ENCODE data around the gene VPS54. TPM values are rescaled to one million over a fixed set of nuclear protein-coding genes. Genes with fewer than 3 reads are reported as not detected.
"Not testable (repeated sequence)": the region's sequence is repeated elsewhere in the genome, so short reads cannot be mapped to it uniquely, and the experiment has no call there.

Gene VPS54
- polyA plus RNA-seq, 1 donor: 22.7 TPM

DNA sequence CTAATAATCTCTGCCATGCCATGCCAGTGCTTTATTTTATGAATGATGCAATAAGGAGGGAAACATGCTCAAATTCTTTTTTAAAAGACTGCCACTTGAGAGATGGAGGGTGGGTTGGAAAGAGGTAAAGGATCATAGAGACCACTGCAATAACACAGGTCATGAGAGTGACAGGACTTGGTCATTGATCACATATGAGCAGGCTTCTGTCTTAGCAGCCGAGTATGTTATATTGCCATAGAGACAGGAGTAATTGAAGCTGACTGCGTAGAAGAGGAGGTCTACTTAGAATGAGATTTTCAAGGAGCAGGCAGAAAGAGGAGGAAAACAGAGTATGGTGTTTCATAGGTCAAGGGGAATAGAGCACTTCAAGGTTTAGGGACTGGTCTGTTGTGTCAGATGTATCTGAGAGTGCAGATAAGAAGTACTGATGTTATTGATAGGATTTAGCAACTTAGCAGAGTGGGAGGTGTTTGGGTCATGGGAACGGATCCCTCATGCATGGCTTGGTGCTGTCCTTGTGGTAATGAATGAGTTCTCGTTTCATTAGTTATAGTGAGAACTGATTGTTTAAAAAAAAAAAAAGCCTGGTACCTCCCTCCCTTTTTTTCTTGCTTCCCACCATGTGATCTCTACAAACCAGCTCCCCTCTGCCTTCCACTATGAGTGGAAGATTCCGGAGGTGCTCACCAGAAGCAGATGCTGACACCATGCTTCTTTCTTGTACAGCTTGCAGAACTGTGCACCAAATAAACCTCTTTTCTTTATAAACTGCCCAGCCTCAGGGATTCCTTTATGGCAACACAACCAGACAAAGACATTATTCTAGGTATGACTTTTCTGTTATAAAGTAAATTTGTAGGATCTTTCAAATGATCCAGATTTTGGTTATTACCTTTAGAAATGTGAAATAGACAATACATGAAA is 144.8 kb downstream of the VPS54 start:
- DNase-seq (ENCODE audit: low read depth): no peak

DNA sequence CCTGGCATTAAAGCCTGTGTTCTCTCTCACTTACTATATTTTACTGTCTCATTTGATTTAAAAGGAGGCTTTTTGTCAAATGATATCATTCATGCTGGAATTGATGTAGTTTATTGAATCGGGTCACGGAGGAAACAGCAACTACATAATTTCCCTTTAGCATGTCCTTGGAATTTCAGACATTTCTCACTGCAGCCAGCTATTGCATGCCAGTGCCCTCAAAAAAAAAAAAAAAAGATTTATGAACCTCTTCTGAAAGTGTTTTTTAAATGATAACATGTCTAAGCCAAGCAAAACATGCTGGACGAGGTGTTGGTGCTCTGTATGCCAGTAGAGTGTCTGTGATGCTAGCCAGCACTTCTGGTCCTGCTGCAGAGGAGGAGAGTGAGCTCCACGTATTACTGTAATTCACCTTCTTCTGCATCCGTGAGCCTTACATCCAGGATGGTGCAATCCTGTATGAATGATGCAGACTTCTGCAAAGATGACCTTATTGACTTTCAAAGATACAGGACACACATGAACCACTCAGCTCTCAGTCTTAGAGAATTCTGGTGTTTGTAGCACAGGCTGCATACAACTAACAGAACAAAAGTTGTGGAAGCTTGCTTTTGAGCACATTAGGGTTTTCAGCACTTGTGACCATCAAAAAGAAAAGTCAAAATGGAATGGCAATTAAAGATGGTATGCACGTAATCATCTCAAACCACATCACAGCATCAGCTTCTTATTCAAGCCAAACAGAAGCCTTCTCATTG is 146.5 kb downstream of the VPS54 start:
- DNase-seq (ENCODE audit: low read depth): no peak

DNA sequence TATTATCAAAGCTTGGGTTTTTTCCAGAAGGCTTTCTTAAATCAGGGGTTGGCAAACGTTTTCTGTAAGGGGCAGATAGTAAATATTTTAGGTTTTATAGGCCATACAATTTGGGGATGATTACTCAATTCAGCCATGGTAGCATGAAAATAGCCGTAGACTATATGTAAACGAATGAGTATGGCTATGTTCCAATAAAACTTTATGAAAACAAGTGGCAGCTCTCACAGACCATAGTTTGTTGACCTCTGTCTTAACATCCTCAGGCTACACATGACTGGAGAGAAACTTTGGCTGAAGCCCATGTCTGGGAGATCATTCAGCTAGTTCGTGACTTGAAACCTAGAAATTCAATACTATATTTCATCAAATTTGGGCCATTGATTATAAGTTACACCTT is 147.4 kb downstream of the VPS54 start:
- no peak for DNase-seq (ENCODE audit: low read depth)

DNA sequence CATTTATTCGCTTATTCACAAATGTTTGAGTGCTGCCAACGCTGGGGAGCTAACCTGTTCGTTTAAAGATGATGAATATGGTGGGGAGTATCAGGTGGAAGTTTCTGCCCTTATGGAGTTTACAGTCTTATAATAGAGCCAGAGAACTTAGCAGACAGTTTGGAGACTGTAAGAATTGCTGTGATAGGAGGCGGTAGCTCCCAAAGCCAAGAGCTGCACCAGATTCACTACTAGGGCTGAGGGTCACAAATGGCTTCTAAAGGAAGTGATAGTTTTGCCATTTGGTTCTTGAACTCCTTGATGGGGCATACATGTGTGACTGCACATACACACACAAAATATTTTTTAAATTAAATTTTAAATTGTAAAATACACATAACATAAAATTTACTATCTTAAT is 148.5 kb downstream of the VPS54 start:
- DNase-seq (ENCODE audit: low read depth): no peak

DNA sequence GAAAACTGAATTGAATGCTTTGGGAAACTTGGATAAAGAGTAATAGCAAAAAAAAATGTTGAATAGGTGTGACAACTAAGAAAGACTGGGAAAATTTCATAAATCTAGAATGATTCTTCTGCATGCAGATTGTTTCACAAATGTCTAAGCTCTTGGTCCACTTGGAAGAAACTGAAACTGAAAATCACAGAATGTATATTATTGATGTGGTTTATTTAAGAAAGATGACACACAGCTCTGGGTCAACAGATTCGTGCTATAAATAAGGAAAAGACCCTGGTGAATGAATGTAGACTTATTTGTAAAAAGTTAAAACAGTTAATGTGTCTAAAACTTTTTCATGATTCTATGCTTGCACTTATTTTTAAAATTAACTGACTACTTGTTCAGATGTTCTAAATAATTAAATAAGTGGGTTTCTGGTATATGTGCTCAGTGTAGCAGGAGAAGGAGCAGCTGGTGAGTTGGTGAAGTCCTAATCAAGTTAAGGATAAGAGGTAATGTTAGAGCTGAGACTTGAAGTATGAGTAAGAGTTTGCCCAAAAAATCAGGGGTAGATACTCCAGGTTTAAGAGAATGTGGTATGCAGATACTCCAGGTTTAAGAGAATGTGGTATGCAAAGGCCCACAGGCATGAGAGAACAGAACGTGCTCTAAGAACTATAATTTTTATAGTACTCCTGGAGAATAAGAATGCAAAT is 153.1 kb downstream of the VPS54 start:
- DNase-seq (ENCODE audit: low read depth): no peak

DNA sequence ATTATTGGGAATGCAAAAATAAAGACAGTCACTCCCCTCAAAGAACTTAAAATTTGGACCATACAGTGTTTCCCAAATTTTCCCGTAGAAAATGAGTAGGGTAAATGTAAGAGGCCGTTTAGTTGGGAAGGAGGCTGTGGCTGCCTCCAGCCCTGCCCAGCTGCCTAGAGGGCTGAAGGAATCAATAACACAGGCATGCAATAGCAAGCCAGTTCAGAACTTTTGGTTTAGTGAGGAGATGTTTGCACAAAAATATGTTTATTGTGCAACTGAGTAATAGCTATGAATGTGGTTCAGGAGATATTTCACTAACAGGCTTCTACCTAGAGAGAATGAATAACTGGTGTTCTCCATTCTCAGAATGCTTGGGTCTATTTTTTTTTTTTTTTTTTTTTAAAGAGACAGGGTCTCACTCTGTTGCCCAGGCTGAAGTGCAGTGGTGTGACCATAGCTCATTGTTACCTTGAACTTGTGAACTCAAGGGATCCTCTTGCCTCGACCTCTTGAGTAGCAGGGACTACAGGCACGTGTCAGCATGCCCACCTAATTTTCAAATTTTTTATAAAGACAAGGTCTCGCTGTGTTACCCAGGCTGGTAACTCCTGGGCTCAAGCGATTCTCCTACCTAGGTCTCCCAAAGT is 153.9 kb downstream of the VPS54 start:
- DNase-seq (ENCODE audit: low read depth): no peak

DNA sequence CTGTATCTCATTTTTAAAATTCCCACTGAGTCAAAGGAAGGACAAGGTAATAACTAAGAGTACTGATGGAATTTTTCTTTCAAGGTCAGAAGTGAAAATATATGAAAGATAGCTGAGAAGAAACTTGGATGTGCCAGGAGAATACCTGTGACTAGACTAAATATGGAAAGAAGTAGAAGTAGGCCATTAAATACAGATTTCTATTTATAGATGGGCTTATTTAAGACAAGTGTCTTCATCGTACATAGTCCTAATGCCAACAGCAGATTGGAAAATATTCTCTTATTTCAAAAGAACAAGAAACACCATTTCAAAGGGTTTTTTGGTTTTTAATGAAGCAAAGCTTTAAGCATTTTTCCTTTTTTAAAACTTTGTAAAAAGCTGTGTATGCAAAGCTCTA is 155.5 kb downstream of the VPS54 start:
- no peak for DNase-seq (ENCODE audit: low read depth)

DNA sequence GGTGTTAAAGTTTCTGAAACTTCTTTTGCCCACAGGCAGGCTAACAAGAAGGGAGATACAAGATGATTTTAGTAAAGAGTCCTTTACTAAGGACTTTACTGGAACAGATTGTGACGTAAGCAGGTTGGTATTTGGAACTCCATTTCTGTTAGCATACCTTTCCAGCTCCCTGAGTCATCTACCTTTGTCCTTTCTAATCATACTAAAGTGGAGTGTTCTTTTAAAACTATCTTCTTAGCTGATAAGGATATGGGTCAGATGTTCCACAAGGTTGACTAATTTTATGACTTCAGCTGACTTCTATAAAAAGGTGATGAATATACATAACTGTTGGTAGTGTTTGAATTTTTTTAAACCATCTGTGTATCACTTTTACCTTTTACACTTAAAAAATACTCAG is 156.4 kb downstream of the VPS54 start:
- DNase-seq (ENCODE audit: low read depth): no peak

DNA sequence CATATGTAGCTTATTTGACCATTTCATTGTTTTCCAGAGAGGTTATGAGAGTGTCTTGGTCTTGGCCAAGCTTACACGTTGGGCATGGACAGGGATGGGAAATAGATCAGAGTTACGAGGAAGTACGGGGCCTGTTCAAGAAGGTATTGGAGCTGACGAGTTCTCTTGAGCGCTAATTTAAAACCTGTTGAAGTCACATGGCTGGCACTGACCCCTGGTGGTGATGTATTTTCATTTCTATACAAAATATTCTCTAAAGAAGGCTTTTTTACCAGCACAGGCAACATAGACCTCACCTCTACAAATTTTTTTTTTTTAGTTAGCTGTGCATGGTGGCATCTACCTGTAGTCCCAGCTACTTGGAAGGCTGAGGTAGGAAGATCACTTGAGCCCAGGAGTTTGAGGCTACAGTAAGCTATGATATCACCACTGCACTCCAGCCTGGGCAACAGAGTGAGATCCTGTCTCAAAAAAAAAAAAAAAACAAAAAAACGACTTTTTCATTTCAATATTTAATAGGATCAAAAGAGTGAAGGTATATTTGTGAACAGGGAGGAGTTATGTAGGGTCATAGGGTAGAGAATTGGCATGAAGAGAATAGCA is 157.9 kb downstream of the VPS54 start:
- DNase-seq (ENCODE audit: low read depth): no peak

DNA sequence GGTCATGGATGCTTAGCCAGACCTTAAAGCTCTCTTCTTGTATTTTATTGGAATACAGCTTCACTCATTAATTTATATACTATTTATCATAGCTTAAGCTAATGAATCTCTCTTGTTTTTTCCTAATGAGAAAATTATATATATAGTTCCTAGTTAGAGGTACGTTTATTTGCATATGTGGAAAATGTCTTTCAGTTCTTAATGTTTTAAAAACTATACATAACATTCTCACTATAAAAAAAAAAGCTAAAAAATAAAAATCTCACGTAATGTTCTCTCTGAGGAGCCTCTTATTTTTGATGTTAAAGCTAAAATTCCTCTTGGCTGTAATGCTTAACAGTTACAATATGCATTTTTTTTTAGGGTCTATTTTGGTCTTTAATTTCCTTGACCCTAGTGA is 160.9 kb downstream of the VPS54 start:
- DNase-seq (ENCODE audit: low read depth): no peak

DNA sequence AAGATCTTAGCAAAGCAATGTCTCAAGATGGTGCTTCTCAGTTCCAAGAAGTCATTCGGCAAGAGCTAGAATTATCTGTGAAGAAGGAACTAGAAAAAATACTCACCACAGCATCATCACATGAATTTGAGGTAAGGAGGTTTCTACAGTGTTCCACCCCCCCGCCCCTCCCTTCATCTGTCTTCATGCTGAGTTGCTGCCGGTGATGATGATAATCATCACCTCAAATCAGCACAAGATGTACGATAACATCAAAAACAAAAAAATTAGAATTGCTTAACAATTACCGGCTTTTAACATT is 163.0 kb downstream of the VPS54 start:
- DNase-seq (ENCODE audit: low read depth): no peak

DNA sequence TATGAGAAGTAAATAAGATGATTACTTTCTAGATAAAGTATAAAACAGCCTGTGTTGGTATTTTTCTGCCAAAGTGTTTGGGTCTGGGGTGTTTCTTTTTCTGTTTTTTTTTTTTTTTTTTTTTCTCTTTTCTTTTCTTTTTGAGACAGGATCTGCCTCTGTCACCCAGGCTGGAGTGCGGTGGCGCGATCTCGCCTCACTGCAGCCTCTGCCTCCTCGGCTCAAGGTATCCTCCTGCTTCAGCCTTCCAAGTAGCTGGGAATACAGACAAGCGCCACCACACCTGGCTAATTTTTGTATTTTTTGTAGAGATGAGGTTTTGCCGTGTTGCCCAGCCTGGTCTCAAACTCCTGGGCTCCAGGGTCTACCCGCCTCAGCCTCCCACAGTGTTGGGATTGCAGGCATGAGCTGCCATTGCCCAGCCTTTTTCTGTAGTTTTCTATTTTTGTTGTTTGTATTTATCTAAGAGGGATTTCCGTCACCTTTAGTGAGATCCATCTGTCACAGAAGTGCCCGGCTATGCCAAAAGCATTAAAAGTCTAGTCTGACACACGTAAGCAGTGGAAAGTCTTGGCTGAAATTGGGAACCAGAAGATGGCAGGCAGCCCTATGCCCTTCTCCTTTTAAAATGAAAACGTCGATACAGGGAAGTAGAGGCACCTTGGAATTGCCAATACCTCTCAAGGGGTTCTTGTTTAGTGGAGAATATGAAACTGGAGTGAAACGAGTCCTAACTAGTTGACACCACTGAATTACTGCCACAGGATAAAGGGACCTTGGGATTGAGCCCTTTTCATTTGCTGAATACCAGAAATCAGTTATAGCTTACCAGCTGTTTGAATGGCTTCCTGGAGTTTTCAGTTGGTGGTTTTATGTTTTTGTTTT is 163.6 kb downstream of the VPS54 start:
- no peak for DNase-seq (ENCODE audit: low read depth)

DNA sequence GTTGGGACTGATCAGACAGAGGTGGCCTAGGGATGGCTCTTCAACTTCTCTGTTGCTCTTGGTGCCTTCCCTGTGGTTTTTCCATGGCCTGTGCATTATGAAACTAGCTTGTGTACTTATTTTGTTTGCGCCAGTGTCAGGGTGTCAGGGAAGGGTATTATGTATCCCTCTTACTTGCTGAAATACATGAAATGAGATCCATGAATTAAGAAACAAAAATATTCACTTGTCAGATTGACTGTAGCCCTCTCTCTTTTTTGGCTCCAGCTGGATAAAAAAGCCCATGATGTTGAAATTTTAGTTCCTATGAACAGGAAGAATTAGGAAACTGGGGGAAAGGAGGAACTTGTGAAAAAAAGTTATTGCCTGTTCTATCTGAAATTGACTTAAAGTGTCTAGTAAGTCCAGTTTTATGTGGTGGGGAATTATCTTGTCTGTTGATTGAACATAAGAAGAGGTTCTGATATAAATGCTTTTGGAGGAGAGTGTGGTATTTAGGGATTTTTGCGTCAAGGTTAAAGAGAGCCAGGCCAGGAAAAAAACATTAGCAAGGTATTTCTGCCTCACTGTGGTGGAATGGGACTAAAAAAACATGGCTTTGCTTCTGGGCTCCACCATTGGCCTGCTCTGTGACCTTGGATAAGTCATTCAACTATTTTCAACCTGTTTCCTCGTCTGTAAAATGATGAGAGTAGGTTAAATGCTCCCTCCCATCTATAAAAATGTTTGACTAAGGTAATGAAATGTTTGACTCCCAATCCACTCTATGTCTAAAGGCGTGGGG is 165.5 kb downstream of the VPS54 start:
- no peak for DNase-seq (ENCODE audit: low read depth)

DNA sequence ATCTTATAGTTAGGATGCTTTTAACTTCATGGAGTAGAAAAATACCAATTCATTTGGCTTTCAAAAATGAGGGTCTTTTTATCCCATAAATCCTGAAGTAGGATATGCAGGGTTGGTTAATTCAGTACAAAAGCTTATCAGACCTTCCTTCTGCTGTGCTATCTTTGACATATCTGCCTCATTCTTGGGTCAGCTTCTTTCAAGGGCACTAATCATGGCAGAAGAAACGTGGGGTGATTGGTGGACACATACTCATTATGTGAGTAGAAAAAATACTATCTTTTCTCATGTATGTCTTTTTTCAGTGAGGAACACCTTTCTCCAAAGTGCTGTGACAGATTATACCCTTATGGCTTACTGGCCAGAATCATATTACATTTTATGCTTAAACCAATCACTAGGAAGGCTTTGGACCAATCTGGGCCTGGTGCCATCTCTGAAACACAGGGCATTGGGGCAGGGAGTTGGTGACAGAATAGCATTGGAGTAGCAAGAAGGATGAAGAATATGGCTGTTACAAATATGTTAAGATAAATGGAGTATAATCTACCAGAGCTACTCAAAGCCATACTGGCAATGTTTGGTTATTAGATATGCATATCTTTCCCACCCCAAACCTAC is 167.4 kb downstream of the VPS54 start:
- no peak for DNase-seq (ENCODE audit: low read depth)

DNA sequence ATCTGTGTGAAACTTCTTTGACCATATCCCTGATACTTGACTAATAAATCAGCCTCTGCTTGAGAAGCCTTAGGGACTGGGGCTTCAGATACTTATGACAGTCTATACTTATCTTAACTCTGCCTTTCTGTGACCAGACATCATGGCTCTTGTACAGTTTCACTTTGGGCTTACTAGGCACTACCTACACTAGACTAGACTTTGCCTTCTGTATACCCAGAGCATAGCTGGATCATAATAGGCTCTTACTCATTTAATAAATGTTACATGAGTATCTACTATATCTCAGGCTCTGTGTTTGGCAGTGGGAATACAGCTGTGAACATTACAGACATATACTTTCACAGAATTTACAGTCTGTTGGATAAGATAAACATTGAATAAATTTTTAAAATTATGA is 168.6 kb downstream of the VPS54 start:
- no peak for DNase-seq (ENCODE audit: low read depth)

DNA sequence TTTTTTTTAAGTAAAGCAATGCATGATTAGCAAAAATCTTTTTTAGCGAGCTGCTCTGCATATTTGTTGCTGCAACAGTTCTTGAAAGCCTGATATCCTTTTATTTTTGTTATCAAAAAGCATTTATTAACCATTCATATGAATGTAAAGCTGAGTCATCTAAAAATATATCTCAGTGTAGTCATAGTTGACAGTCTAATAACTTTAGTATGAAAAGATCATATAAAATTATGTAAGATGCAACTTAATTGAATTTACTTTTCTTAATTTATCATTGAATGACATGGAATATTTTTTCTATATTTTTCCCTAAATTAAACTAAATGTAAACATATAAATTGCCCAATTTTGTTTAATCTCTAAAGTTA is 169.0 kb downstream of the VPS54 start:
- no peak for DNase-seq (ENCODE audit: low read depth)

DNA sequence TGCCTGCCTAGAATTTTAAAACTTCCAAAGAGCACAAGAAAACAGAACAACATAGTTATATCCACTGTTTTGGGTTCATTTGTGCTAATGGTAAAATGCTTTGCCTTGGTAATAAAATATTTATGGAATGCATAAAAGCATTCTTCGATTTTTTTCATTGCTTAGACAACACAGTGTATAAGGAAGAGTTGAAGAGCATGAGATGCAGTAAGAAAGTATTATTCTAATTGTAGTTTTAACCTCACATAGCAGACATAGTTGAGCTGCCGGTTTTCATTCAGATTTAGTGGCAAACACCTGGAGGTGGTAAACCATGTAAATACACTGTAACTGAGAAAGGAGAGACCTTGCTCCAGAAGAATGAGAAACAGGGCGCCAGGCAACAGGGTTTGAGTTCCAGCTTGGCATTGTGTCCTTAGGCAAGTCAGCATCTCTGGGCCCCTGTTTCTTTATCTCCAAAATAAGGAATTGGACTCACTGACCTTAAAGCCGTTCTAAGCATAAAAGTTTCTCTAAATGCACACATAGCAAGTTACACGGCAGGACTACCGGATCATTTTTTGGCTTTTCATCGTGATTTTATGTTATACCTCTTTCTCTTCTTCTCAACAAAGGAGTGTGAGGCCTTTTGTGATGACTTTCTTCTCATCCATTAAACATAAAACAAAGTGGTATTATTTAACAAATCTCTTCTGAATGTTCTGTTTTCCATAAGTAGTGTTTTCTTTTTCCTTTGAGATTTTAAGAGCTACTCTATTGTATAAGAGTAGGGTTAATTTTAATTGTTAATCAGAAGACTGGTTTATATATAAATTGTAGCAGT is 169.6 kb downstream of the VPS54 start:
- DNase-seq (ENCODE audit: low read depth): no peak

DNA sequence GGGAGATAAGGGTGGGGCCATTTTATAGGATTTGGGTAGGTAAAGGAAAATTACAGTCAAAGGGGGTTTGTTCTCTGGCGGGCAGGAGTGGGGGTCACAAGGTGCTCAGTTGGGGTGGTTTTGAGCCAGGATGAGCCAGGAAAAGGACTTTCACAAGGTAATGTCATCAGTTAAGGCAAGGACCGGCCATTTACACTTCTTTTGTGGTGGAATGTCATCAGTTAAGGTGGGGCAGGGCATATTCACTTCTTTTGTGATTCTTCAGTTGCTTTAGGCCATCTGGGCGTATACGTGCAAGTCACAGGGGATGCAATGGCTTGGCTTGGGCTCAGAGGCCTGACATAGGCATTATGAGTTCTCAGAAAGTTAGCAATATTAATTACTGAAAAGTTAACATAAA is 171.7 kb downstream of the VPS54 start:
- not testable (repeated sequence) for DNase-seq (ENCODE audit: low read depth)

DNA sequence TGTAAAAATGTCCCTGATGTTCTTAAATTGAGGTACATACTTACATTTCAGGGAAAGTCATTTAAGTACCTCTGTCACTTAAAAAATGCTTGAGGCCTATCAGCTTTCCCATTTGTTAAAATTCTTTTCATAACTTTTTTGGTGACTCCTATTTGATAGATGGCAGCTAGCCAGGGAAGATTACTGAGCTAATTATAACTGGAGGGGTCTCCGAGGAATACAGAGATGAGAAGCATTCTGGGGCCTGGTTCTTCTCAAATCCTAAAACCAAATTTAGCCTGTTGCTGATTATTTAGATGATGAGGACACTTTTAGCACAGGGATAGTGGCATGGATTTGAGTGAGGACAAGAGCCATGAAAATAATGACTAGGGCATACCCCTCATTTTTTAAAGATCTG is 172.7 kb downstream of the VPS54 start:
- DNase-seq (ENCODE audit: low read depth): no peak
